ENCODE data around the gene PIEZO1. TPM values are rescaled to one million over a fixed set of nuclear protein-coding genes. Genes with fewer than 3 reads are reported as not detected.

The PIEZO1 gene
- total and polyA plus RNA-seq, 9 of the 15 experiments (the other 6 are each of a cell fraction or from before 2014, with no cell fraction given), result 3.6 to 432 (median 131) TPM

- no peak for TF ChIP-seq BRF1 (IDR thresholded peaks at IDR 0.05; ENCODE audit: borderline replicate concordance, extremely low read depth, insufficient read length)
- peak; percentile 88; the same call in 1 of the 2 replicates for TF ChIP-seq SREBF2 (CRISPR knock-in tag; IDR thresholded peaks at IDR 0.05)
- TF ChIP-seq NFRKB (IDR thresholded peaks at IDR 0.05; ENCODE audit: low read depth), result no peak
- no peak for TF ChIP-seq ARID3A (IDR thresholded peaks at IDR 0.05; ENCODE audit: borderline replicate concordance, low read depth, low read length)
- TF ChIP-seq ZNF639 (CRISPR knock-in tag; conservative IDR thresholded peaks at IDR 0.05 in 1 of 2, IDR thresholded peaks at IDR 0.05 in 1 of 2), result no peak
- no peak for TF ChIP-seq NFIX (CRISPR knock-in tag; IDR thresholded peaks at IDR 0.05; ENCODE audit: low read depth)
- TF ChIP-seq KLF10 (CRISPR knock-in tag; IDR thresholded peaks at IDR 0.05), result no peak
- no peak for TF ChIP-seq SRSF7 (optimal IDR thresholded peaks at IDR 0.05; ENCODE audit: low read depth, low read length)
- no peak for TF ChIP-seq FOXO4 (CRISPR knock-in tag; IDR thresholded peaks at IDR 0.05)
- no peak for TF ChIP-seq RBM22 (IDR thresholded peaks at IDR 0.05; ENCODE audit: low read depth, low read length, poor library complexity, severe bottlenecking)
- TF ChIP-seq STAT5B (CRISPR knock-in tag; IDR thresholded peaks at IDR 0.05), result no peak
- TF ChIP-seq ZNF766 (CRISPR knock-in tag; conservative IDR thresholded peaks at IDR 0.05), result no peak
- no peak for TF ChIP-seq FOXK1 (CRISPR knock-in tag; IDR thresholded peaks at IDR 0.05; ENCODE audit: borderline replicate concordance)
- no peak for TF ChIP-seq ZNF212 (CRISPR knock-in tag; IDR thresholded peaks at IDR 0.05)
- TF ChIP-seq ZNF280A (IDR thresholded peaks at IDR 0.05; ENCODE audit: low read depth, partially characterized antibody), result no peak
- no peak for TF ChIP-seq HNRNPH1 (optimal IDR thresholded peaks at IDR 0.05; ENCODE audit: low read depth, low read length)
- peak in 1 of 2 experiments; percentile 46; a peak in 1 of 4 replicates for TF ChIP-seq MLLT1 (IDR thresholded peaks at IDR 0.05)
- no peak for TF ChIP-seq ZNF717 (CRISPR knock-in tag; IDR thresholded peaks at IDR 0.05)
- TF ChIP-seq BHLHE40 (IDR thresholded peaks at IDR 0.05; ENCODE audit: low read length), result peak; percentile 97
- TF ChIP-seq CBFA2T2 (conservative IDR thresholded peaks at IDR 0.05), result no peak
These were observed 47.5 kb downstream of the PIEZO1 start (continued) for GRCh38 chr16:88737298-88738150.
